Liver (tissue), 3 donors: ENCODE results near the gene PALLD.

ENCODE experiments used
- CTCF ChIP-seq: fragments of 150-350 bp; IDR thresholded peaks from 2 replicates; pipeline ENCODE4 v1.5.1; 2017; ENCODE audit warnings: improper control_type of control experiment, low read depth, low read length; ENCODE audit not compliant: missing input control
- FOXA1 ChIP-seq: IDR thresholded peaks from 2 replicates; pipeline ENCODE4 v1.6.1; 2016; ENCODE audit warnings: antibody characterized with exemption
- TAF1 ChIP-seq: conservative IDR thresholded peaks from 2 replicates; pipeline ENCODE4 v1.6.1; 2016; ENCODE audit warnings: antibody characterized with exemption, mild to moderate bottlenecking
- donor health status: healthy.
- donor health status: healthy.

GRCh38 chr4:168740691-168741090 is 243.8 kb downstream of the PALLD start:
- TF ChIP-seq TAF1 (no peak), CTCF (no peak), FOXA1 (no peak)
